ENCODE data around the gene CYP21A2.

Gene CYP21A2

GRCh38 chr6:32083812-32084768 is 45.9 kb downstream of the CYP21A2 start:
- DNase-seq (ENCODE audit: low spot score), result no peak

- no peak for DNase-seq (ENCODE audit: low spot score)
These were observed 46.6 kb downstream of the CYP21A2 start for GRCh38 chr6:32084780-32085179.

GRCh38 chr6:32085759-32086459 is 47.7 kb downstream of the CYP21A2 start:
- no peak for DNase-seq (ENCODE audit: low spot score)

GRCh38 chr6:32086661-32087573 is 48.7 kb downstream of the CYP21A2 start:
- peak; percentile 77 for DNase-seq (ENCODE audit: low spot score)

- no peak for DNase-seq (ENCODE audit: low spot score)
These were observed 49.6 kb downstream of the CYP21A2 start for GRCh38 chr6:32087574-32088486.

GRCh38 chr6:32088487-32089049 is 50.4 kb downstream of the CYP21A2 start:
- DNase-seq (ENCODE audit: low spot score), result no peak

GRCh38 chr6:32089082-32089828 is 51.0 kb downstream of the CYP21A2 start:
- no peak for DNase-seq (ENCODE audit: low spot score)
